Measurements from ENCODE around the gene DUSP8.

DNA sequence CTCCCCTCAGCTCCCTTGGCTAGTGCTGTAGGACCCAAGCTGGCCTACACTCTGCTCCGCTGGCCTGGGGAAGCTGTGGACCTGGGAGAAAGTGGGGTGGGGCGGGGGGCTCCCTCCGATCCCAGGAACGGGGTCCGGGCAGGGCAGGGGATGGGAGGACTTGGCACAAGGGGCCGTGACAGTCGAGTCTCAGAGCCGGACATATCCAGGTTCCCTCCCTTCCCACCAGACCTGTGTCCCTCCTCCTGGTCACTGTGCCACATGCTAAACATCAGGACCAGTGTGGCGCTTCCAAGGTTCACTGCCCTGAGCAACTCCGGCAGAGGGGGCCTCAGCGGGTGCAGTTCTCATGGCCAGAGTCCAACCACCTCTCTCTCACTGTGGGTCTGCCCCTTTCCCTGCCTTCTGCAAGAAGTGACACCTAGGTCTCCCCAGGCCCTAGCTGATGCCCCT is 2.0 kb downstream of the DUSP8 start:
- TF ChIP-seq, protein P1, sequence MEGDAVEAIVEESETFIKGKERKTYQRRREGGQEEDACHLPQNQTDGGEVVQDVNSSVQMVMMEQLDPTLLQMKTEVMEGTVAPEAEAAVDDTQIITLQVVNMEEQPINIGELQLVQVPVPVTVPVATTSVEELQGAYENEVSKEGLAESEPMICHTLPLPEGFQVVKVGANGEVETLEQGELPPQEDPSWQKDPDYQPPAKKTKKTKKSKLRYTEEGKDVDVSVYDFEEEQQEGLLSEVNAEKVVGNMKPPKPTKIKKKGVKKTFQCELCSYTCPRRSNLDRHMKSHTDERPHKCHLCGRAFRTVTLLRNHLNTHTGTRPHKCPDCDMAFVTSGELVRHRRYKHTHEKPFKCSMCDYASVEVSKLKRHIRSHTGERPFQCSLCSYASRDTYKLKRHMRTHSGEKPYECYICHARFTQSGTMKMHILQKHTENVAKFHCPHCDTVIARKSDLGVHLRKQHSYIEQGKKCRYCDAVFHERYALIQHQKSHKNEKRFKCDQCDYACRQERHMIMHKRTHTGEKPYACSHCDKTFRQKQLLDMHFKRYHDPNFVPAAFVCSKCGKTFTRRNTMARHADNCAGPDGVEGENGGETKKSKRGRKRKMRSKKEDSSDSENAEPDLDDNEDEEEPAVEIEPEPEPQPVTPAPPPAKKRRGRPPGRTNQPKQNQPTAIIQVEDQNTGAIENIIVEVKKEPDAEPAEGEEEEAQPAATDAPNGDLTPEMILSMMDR (IDR thresholded peaks at IDR 0.05): no peak
- TF ChIP-seq POLR2A (IDR thresholded peaks at IDR 0.05): no peak
